GM21447 (cell line): ENCODE measurements around the gene PRRG3.

ENCODE experiments used
- ATAC-seq: cut with Tn5 transposase; IDR thresholded peaks from one replicate; pipeline ENCODE4 v1.9.1; 2021; ENCODE audit not compliant: unreplicated experiment

Gene PRRG3

GRCh38 chrX:151704041-151704663 lies 8.9 kb downstream of the PRRG3 start:
- no peak for ATAC-seq

- no peak for ATAC-seq
These were observed 13.6 kb downstream of the PRRG3 start for GRCh38 chrX:151708821-151709220.

DNA sequence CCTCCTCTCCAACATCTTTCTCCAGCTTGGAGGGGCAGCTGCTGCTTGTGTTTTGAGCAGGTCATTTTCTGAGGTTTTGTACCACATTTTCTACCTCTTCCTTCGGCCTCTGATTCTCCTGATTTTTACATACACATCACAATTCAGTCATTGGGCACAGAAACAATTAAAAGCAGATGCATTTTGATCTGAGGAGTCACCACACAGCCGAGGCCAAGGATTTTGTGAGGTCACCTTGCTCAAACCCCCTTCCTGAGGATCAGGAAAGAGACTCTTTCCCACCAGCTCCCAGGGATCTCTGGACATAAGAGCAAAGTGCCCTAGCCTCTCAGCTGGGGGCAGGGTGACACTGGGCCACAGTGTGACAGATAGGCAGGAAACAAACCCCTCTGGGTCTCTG lies 15.2 kb downstream of the PRRG3 start:
- ATAC-seq = no peak

DNA sequence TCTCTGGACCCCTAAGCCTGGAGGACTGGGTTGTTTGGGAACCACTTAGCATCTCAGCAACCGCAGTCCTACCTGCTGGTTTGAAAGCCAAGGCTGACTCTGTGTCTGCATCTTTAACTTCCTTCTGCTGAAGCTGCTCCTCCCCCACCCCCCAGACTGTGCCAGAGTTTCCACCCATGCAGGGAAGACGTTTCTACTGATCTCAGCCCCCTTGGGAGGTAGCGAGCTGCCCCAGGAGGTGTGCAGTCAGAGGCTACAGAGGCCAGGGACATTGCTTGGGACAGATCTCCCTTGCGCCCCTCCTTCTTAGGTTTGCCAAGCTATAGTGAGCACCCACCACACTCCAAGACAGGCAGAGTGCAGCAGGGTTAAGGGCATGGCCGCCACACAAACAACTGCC lies 15.9 kb downstream of the PRRG3 start:
- no peak for ATAC-seq

DNA sequence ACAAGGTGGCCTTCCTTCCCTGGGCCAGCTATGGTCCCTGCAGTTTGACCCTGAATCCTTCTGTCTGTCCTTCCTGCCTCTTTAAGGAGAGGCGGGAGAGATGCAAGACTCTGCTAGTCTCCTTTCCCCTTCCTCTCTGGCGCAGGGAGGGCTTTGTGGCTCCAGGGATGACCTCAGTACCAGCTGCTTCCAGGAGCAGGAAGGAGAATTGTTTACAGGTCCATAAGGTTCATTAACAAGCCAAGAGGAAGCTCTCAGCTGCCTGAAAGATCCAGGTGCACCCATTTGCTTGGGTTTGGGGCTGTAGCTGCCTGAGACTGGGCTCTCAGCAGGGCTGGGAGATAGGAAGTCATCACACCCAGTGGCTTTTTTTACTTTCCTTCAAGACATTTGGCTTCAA lies 16.5 kb downstream of the PRRG3 start:
- no peak for ATAC-seq

DNA sequence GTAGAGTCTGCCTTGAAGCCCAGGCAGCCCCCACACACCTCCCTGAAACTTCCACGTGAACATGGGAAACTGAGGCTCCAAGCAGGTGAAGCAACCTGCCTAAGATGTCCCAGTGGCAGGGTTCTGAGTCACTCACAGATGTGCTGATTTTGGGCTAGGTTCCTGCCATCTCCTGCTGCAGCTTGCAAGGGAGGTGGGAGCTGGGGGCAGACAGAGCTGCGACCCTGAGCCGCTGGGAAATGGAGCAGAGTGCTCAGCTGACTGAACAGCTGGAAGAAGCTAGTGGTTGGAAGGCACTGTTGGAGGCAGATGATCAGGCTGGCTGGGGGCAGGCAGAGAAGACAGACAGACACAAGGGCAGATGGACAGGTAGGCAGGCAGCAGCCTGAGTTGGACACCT lies 17.0 kb downstream of the PRRG3 start:
- no peak for ATAC-seq

DNA sequence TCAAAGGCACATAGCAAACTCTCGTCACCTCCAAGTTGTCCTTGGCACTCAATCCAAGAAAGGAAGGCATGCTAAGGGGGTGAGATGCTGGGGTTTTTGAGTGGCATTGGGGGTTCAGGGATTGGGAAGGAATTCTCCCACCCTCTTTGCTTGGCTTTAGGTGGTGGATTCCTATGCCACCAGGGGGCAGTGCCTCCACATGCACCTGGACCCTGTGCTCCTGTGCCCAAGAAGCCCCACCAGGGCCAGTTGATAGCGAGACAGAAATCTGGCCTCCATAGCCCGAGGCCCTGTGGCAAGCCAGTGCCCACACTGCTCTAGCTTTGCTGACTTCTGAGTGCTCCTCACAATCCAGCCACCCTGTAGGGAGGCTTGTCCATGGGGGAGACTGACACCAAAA lies 18.6 kb downstream of the PRRG3 start:
- ATAC-seq = no peak

DNA sequence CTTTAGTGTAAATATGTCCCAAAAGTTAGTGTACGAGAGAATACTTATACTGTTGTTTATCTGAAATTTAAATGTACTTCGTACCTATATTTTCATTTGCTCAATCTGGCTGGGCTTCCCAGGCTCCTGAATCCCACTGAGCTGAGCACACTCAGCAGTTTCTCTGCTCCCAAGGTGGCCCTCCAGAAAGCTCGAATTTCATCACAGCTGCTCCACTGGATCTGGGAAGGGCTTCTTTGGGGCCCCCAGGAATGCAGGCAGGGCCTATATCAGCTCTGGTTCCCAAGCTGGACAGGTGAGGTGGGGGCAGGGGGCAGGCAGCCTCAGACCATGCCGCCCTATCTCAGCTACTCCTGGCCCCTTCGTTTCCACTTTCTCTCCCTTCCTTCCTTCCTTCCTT lies 19.1 kb downstream of the PRRG3 start:
- no peak for ATAC-seq

- no peak for ATAC-seq
These were observed 20.5 kb downstream of the PRRG3 start, which contains the start of gene FATE1 for GRCh38 chrX:151715752-151716151. FATE1 (plus strand) TSS chrX:151716035; CDS start chrX:151716120, 85 bp downstream.

DNA sequence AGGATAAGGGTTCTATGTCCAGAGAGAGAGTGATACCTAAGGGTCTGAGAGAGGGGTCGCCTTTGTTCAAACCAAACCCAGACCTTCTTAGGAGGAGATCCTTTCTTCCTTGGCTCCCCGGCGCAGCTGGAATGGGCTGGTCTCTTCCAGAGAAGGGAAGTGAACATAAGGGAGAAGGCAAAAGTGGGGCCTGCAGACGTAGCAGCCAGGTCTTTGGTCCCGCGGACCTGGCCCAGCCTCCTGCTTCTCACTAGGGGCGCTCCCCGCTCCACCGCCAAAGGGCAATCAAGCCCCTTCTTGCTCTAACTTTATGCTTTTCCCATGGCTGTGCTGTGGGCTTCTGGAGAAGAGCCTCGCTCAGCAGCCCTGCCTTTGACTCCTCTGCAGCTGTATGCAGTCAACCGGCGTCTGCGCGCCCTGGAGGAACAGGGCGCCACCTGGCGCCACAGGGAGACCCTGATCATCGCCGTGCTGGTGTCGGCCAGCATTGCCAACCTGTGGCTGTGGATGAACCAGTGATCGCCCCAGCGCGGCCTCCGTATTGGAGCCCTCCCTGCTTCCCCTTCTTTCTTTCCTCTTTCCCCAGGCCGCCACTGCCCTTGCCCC lies 27.1 kb downstream of the PRRG3 start:
- ATAC-seq = no peak

DNA sequence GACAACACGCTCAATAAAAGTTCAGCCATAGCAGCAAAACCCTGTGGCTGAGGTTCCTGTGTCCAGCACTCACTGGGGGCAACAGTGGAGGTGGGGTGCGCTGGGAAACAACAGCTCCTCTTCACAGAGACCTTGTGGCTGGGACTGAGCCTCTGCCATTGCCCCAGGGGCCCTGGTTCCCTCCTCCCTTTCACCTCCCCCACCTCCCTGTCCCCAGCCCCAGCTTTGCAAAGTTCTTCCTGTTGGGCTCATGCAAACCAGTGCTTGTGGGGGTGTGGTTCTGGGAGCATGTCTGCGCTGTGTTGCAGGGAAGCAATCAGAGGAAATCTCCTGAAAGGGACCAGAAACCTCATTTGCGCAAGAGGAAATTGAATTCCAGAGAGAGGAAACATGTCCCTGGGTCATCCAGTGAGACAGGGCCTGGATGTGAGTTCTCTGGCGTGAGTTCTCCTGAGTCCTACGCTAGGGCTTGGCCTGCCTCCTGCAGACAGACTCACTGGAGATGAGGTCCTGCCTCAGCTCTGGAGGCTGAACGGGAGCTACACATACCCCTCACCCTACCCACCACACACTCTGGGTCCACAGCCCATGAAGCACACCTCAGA lies 28.0 kb downstream of the PRRG3 start:
- no peak for ATAC-seq

DNA sequence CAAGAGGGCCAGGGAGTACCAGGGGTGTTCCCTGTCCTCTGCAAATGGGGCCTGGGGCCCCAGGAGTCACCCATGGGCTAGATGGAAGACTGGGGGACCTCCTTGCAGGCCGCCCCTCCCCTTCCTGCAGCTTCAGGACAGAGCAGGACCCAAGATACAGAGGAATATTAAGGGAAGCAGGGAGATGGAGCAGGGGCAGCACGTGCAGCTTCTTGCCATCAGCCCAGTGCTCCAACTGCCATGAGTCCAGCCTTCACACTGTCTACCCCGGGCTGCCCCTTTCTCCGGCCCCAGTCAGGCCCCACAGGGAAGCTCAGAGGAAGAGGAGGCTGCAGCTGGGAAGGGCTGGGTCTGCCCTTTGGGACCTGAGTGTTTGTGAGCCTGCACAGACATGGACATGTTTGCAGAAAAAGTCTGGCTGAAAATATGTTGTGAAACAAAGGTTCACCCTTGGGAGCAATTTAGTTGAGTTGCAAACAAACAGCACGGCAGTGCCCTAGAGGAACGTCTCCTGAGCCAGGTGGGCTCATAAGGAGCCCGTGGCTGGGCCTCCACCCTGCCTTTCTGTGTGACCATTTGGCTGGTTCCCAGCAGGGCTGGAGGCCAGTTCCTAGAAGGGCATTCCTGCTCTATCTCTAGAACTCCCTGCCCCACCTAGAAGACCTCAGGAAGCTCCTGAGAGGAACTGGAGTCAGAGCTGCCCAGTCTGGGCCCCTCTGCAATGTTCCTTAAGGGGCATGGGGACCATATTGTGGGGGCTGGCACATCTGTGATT lies 29.5 kb downstream of the PRRG3 start:
- no peak for ATAC-seq

DNA sequence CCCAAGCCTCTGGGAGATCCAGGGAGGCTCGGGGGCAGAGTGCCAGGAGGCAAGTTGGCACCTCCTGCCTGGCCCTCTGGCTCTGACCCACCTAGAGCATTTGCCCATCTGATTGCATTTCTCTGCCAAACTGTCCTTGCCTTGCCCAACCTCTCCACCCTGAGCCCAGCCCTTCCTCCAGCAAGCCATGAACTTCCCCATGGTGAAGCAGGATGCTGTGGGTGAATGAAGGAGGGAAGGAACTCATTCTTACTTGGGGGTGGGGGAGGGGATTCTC lies 30.0 kb downstream of the PRRG3 start:
- no peak for ATAC-seq

- ATAC-seq = no peak
These were observed 31.5 kb downstream of the PRRG3 start for GRCh38 chrX:151726751-151727150.

DNA sequence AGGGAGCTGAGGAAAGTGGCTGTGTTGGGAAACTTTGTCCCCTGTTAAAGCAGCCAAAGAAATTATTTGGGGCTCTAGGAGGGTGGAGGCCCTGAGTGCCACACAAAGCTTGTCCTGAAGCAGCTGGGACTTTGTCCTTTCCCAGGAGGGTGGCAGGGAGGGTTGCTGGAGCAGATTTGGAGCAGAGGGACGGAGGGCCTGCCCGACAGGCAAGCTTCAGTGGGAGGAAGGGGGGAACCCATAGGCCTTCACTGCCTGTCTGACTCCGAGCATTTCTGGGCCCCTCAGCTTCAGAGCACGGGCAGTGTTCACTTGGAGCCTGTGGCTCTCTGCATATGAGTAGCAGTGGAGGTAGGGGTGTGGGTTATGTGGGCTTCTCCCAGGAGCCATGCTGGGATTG lies 32.1 kb downstream of the PRRG3 start:
- no peak for ATAC-seq

DNA sequence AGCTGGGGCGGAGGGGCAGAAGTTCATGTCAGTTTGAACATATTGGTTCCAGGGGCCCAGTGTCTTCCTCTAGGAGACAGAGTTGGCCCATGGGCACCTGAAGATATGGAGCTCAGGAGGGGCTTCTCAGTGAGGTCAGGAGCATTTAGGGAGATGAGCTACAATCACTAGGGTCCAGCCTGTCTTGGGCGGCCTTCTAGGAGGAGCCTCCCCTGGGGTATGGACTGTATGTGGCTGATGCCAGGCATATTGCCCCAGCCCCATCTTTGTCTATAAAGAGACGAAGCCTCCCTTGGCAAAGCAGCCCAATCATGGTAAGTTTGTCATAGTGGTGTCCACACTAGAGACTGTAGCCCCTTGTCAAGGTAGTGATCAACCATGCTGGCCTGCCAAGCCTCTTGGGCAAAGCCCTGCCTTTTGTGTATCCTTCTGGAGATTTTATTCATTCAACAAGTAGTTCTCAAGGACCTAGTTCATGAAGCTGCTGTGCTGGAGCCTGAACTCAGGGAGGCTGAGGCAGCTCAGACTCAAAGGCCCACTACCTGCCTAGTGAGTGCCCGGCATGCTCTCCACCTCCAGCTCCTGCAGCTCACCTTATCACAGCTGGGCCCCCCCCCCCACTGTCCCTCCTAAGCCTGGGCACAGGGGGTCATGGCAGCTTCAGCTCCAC lies 33.9 kb downstream of the PRRG3 start:
- no peak for ATAC-seq

DNA sequence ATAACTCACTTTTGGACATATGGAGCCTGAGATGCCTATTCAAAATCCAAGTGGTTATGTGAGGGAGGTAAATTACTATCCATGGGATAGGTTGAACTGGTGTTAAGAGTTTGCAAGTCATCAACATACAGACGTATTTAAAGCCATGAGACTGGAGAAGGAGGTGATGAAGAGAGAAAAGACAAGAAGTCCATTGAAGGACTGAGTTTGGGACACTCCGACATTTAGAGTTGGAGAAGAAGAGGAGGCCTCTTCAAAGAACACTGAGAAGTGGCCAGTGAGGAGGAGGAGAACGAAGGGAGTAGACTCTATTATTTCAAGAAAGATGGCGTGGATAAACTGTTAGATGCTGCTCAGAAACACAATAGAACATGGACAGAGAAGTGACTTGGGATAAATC lies 39.2 kb downstream of the PRRG3 start, which contains the start of gene CNGA2:
CNGA2 (plus strand) TSS at position 301 of the 400 bp plus-strand sequence. CDS start 3,738 bp downstream, outside the sequence.
- ATAC-seq = no peak

GRCh38 chrX:151735219-151735618 lies 40.0 kb downstream of the PRRG3 start:
- no peak for ATAC-seq

GRCh38 chrX:151736685-151737084 lies 41.4 kb downstream of the PRRG3 start:
- ATAC-seq = no peak

DNA sequence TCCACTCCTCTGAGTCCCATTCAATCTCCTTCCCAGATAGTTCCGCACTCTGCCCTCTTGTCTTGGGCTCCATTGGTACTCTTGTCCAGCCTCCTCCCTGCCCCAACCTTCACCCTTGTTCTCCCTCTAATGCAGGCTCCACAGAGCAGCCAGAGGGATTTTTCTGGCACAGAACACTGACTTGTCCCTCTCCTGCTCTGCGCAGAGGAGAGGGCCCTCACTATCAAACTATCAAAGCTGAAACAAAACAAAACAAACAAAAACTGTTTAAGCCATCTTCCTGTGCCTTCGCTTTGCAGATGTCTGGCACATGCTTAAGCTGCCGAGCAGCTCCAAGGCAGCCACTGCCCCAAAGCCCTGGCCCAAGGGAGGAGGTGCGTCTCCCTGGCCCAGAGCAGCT lies 42.2 kb downstream of the PRRG3 start:
- ATAC-seq = no peak

DNA sequence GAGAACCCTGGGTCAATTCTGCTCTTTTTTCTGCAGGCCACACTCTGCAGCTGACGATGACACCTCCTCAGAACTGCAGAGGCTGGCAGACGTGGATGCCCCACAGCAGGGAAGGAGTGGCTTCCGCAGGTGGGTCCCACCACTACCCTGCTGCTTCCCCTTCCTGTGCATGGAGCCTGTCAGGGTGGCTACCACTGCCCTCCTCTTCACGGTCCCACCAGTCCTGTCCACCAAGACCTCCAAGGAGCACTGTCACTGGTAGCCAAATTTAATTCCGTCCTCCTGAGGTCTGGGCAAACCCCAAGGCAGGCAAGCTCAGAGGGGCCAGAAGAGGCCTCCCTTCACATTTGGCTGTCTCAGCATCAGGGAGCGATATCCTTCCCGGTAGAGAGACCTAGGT lies 43.5 kb downstream of the PRRG3 start:
- ATAC-seq = no peak
